OCI-LY7 (cell line): ENCODE data around the gene CIZ1.

Source experiments
- CTCF ChIP-seq: fragments of 200-600 bp; sonication (generic); conservative IDR thresholded peaks from 2 replicates; pipeline ENCODE4 v1.5.1; 2014; ENCODE audit warnings: mild to moderate bottlenecking, antibody characterized with exemption, low read length, moderate library complexity, mixed read lengths
- EZH2phosphoT487 ChIP-seq: fragments of 200-600 bp; sonication (generic); IDR thresholded peaks from 2 replicates; pipeline ENCODE4 v1.6.1; 2018; ENCODE audit warnings: low read depth, borderline replicate concordance, mild to moderate bottlenecking, mixed run types, antibody characterized with exemption, low read length, moderate library complexity, mixed read lengths

- no peak for TF ChIP-seq CTCF
- no peak for TF ChIP-seq EZH2phosphoT487
These were observed 49.3 kb downstream of the CIZ1 start for GRCh38 chr9:128142061-128142460.
